Inflammatory macrophage treated with lipopolysaccharide for 1 hour (primary cell): Measurements from ENCODE around the gene ZDHHC21.
A peak's percentile ranks its signal among the peaks of the same experiment; 100 is the strongest.
"Not testable (repeated sequence)": the region's sequence is repeated elsewhere in the genome, so short reads cannot be mapped to it uniquely, and the experiment has no call there.

Experiments
- DNase-seq, 2 donors: peaks; one replicate each; pipeline ENCODE4 v3.0.0-alpha.2; 2020 to 2022

Gene ZDHHC21

GRCh38 chr9:14678776-14679175 lies 14.5 kb downstream of the ZDHHC21 start:
- DNase-seq: no peak

GRCh38 chr9:14677872-14678271 lies 15.4 kb downstream of the ZDHHC21 start:
- DNase-seq: no peak

GRCh38 chr9:14677396-14677795 lies 15.8 kb downstream of the ZDHHC21 start:
- DNase-seq: no peak

GRCh38 chr9:14674630-14675029 lies 18.6 kb downstream of the ZDHHC21 start:
- no peak for DNase-seq

GRCh38 chr9:14671377-14671776 lies 21.9 kb downstream of the ZDHHC21 start:
- no peak for DNase-seq

- DNase-seq: no peak
Measured at GRCh38 chr9:14670718-14671117, 22.5 kb downstream of the ZDHHC21 start.

- not testable (repeated sequence) for DNase-seq
Measured at GRCh38 chr9:14664022-14664421, 29.2 kb downstream of the ZDHHC21 start.

GRCh38 chr9:14662060-14662453 lies 31.2 kb downstream of the ZDHHC21 start:
- DNase-seq: no peak

GRCh38 chr9:14661421-14662059 lies 31.7 kb downstream of the ZDHHC21 start:
- DNase-seq: peak; percentile 9 to 56

- DNase-seq: no peak
Measured at GRCh38 chr9:14660721-14661120, 32.5 kb downstream of the ZDHHC21 start.

GRCh38 chr9:14654932-14655331 lies 38.3 kb downstream of the ZDHHC21 start:
- no peak for DNase-seq

GRCh38 chr9:14653511-14653910 lies 39.7 kb downstream of the ZDHHC21 start:
- DNase-seq: no peak

- no peak for DNase-seq
Measured at GRCh38 chr9:14652729-14653377, 40.4 kb downstream of the ZDHHC21 start.

- DNase-seq: no peak
Measured at GRCh38 chr9:14650596-14650995, 42.6 kb downstream of the ZDHHC21 start.

- DNase-seq: no peak
Measured at GRCh38 chr9:14645648-14646047, 47.6 kb downstream of the ZDHHC21 start.

- DNase-seq: no peak
Measured at GRCh38 chr9:14640967-14641366, 52.3 kb downstream of the ZDHHC21 start.

GRCh38 chr9:14640294-14640693 lies 52.9 kb downstream of the ZDHHC21 start:
- no peak for DNase-seq

GRCh38 chr9:14633906-14634565 lies 59.2 kb downstream of the ZDHHC21 start:
- DNase-seq: no peak

GRCh38 chr9:14633148-14633547 lies 60.1 kb downstream of the ZDHHC21 start:
- no peak for DNase-seq

GRCh38 chr9:14627513-14627912 lies 65.7 kb downstream of the ZDHHC21 start:
- no peak for DNase-seq

GRCh38 chr9:14618836-14619420 lies 74.3 kb downstream of the ZDHHC21 start:
- no peak for DNase-seq

- peak; percentile 25 to 51 for DNase-seq
Measured at GRCh38 chr9:14616188-14616982, 76.8 kb downstream of the ZDHHC21 start.

GRCh38 chr9:14608540-14608939 lies 84.7 kb downstream of the ZDHHC21 start:
- no peak for DNase-seq
